GM23338 (cell line): ENCODE data around the gene ARRB1. TPM values are rescaled to one million over a fixed set of nuclear protein-coding genes. Genes with fewer than 3 reads are reported as not detected.
A peak's percentile ranks its signal among the peaks of the same experiment; 100 is the strongest.

Experiments
- ATAC-seq: fragments of 200-7000 bp; cut with Tn5 transposase; 3 replicates; pipeline ENCODE4 v1.9.1; 2020
- DNase-seq: peaks from one replicate; pipeline ENCODE4 v3.0.0-alpha.2; 2015; ENCODE audit warnings: low spot score
- H2AFZ ChIP-seq: fragments of 200-600 bp; sonication (generic); 2 replicates; pipeline ENCODE4 v1.8.0; 2016; ENCODE audit warnings: antibody characterized with exemption, mild to moderate bottlenecking, moderate library complexity
- H3F3A ChIP-seq: fragments of 200-600 bp; sonication (generic); replicated peaks from 2 replicates; pipeline ENCODE4 v1.8.0; 2017; ENCODE audit warnings: antibody characterized with exemption, mixed run types, low read depth
- H3K27ac ChIP-seq: fragments of 200-600 bp; sonication (generic); 2 replicates; pipeline ENCODE4 v1.6.1; 2016; ENCODE audit warnings: low read depth
- H3K27me3 ChIP-seq: fragments of 200-600 bp; sonication (generic); 2 replicates; pipeline ENCODE4 v1.8.0; 2016; ENCODE audit warnings: mild to moderate bottlenecking, mixed run types, moderate library complexity; ENCODE audit not compliant: insufficient read depth
- H3K36me3 ChIP-seq: fragments of 200-600 bp; sonication (generic); 2 replicates; pipeline ENCODE4 v1.8.0; 2016; ENCODE audit warnings: mild to moderate bottlenecking; ENCODE audit not compliant: insufficient read depth
- H3K4me1 ChIP-seq: fragments of 200-600 bp; sonication (generic); 2 replicates; pipeline ENCODE4 v1.8.0; 2016; ENCODE audit warnings: mild to moderate bottlenecking, moderate library complexity; ENCODE audit not compliant: insufficient read depth
- H3K4me2 ChIP-seq: fragments of 200-600 bp; sonication (generic); 2 replicates; pipeline ENCODE4 v1.7.1; 2017; ENCODE audit warnings: mixed run types
- H3K4me3 ChIP-seq: fragments of 200-600 bp; sonication (generic); 2 replicates; pipeline ENCODE4 v1.6.1; 2016; ENCODE audit warnings: mixed run types
- H3K79me2 ChIP-seq: fragments of 200-600 bp; sonication (generic); replicated peaks from 2 replicates; pipeline ENCODE4 v1.8.0; 2017; ENCODE audit warnings: mild to moderate bottlenecking; ENCODE audit not compliant: insufficient read depth
- H3K9me2 ChIP-seq: fragments of 200-600 bp; sonication (generic); 2 replicates; pipeline ENCODE4 v1.8.0; 2017; ENCODE audit not compliant: insufficient read depth
- H4K20me1 ChIP-seq: fragments of 200-600 bp; sonication (generic); replicated peaks from 2 replicates; pipeline ENCODE4 v1.8.0; 2017; ENCODE audit warnings: mild to moderate bottlenecking; ENCODE audit not compliant: insufficient read depth
- H3K27ac Mint-ChIP-seq: 2 replicates; pipeline ENCODE4 v1.8.0; 2020; ENCODE audit warnings: inconsistent platforms, mild to moderate bottlenecking, moderate library complexity, mixed read lengths
- H3K27me3 Mint-ChIP-seq: 3 replicates; pipeline ENCODE4 v1.8.0; 2022; ENCODE audit warnings: low read depth, mild to moderate bottlenecking, moderate library complexity, mixed read lengths, inconsistent platforms; ENCODE audit not compliant: insufficient read depth, poor library complexity
- H3K36me3 Mint-ChIP-seq: 3 replicates; pipeline ENCODE4 v1.8.0; 2021; ENCODE audit warnings: low read depth, mild to moderate bottlenecking, inconsistent platforms, moderate library complexity, mixed read lengths
- H3K4me1 Mint-ChIP-seq: 3 replicates; pipeline ENCODE4 v1.8.0; 2020; ENCODE audit warnings: mild to moderate bottlenecking, inconsistent platforms, mixed read lengths
- H3K4me3 Mint-ChIP-seq: 3 replicates; pipeline ENCODE4 v1.8.0; 2021; ENCODE audit warnings: moderate library complexity, mild to moderate bottlenecking, inconsistent platforms, mixed read lengths
- H3K9me3 Mint-ChIP-seq: 3 replicates; pipeline ENCODE4 v1.8.0; 2020; ENCODE audit warnings: moderate library complexity, mild to moderate bottlenecking, inconsistent platforms, mixed read lengths
- CREB1 ChIP-seq: fragments of 250-450 bp; sonication (Bioruptor Pico); IDR thresholded peaks from 2 replicates; pipeline ENCODE4 v1.5.0; 2020; ENCODE audit warnings: low read depth, mild to moderate bottlenecking, moderate library complexity
- CTCF ChIP-seq, 2 experiments: fragments of 200-600 bp in 1 of 2; sonication (generic) in 1 of 2; conservative IDR thresholded peaks; 2 replicates each; pipeline versions ENCODE4 v1.5.1 to v1.6.1; 2016 to 2017; ENCODE audit warnings: antibody characterized with exemption in 2 of 2, low read depth in 2 of 2, mild to moderate bottlenecking in 2 of 2, moderate library complexity in 1 of 2
- ETS1 ChIP-seq: IDR thresholded peaks from 2 replicates; pipeline ENCODE4 v1.6.1; 2016; ENCODE audit warnings: antibody characterized with exemption
- JUNB ChIP-seq: IDR thresholded peaks from one replicate; pipeline ENCODE4 v1.6.1; 2016; ENCODE audit warnings: antibody characterized with exemption; ENCODE audit not compliant: unreplicated experiment
- NANOG ChIP-seq: IDR thresholded peaks from 2 replicates; pipeline ENCODE4 v1.6.1; 2016; ENCODE audit warnings: antibody characterized with exemption, borderline replicate concordance
- POLR2AphosphoS5 ChIP-seq: IDR thresholded peaks from 2 replicates; pipeline ENCODE4 v1.6.1; 2016; ENCODE audit warnings: antibody characterized with exemption, low read depth
- REST ChIP-seq: IDR thresholded peaks from one replicate; pipeline ENCODE4 v1.6.1; 2018; ENCODE audit warnings: antibody characterized with exemption; ENCODE audit not compliant: unreplicated experiment
- ZNF462 ChIP-seq: fragments of 250-450 bp; sonication (Bioruptor Pico); IDR thresholded peaks from 2 replicates; pipeline ENCODE4 v1.5.0; 2020; ENCODE audit warnings: mild to moderate bottlenecking, moderate library complexity
- polyA plus RNA-seq: library from polyadenylated mRNA; unstranded; fragments of >200 nt; fragmentation: Nextera tagmentation; extraction: Ambion mirVana; gene quantifications from 2 replicates; pipeline ENCODE4 v1.2.1, GENCODE V29; 2016
- total RNA-seq: library from RNA; depleted of rRNA; stranded (reverse); fragments of >200 nt; shearing (Covaris generic); gene quantifications from 2 replicates; pipeline ENCODE4 v1.2.3, GENCODE V29; 2014

ARRB1 gene
- total and polyA plus RNA-seq, 2 experiments from 2014 or later: 6.3 to 11.1 TPM

GRCh38 chr11:75355051-75355450, 3.6 kb upstream of the ARRB1 start (continued):
- no peak for TF ChIP-seq ZNF462 (CRISPR knock-in tag)

- no peak overlapping the region for H3K27ac ChIP-seq
- H3K9me2 ChIP-seq: no peaks in the 10 kb centered on the region
- peak overlapping the region; percentile 72 for H3K4me3 ChIP-seq
- TF ChIP-seq ETS1 (no peak), REST (no peak), NANOG (no peak), CTCF (conservative IDR thresholded peaks at IDR 0.05; ENCODE audit: low read depth in 2 of 2) (no peak), JUNB (no peak), POLR2AphosphoS5 (no peak), CREB1 (no peak)
Measured at GRCh38 chr11:75352588-75353206, 1.2 kb upstream of the ARRB1 start.

More at GRCh38 chr11:75352588-75353206, 1.2 kb upstream of the ARRB1 start:
- Histone ChIP-seq H3K4me2 (peak overlapping the region; percentile 86), H3K79me2 (no peaks in the 10 kb centered on the region), H3K4me1 (peaks cover 31% of the 10 kb centered on the region), H4K20me1 (no peaks in the 10 kb centered on the region), H3K27me3 (peaks cover 14% of the 10 kb centered on the region), H3F3A (no peaks in the 10 kb centered on the region), H3K36me3 (no peaks in the 10 kb centered on the region), H2AFZ (0 out of 2 replicates have a peak overlapping the region, but pooled peaks have one; percentile 52)
- H3K27me3 Mint-ChIP-seq: peaks cover 23% of the 10 kb centered on the region
- no peak overlapping the region for H3K27ac Mint-ChIP-seq
- peaks cover 23% of the 10 kb centered on the region for H3K36me3 Mint-ChIP-seq
- H3K9me3 Mint-ChIP-seq: no peaks in the 10 kb centered on the region; the same call in 2 of the 3 replicates
- ATAC-seq: no peak
- peaks cover 51% of the 10 kb centered on the region for H3K4me1 Mint-ChIP-seq
- DNase-seq: no peak
- H3K4me3 Mint-ChIP-seq: peak overlapping the region; percentile 83
